Measurements from ENCODE around the gene PALLD. TPM values are rescaled to one million over a fixed set of nuclear protein-coding genes. Genes with fewer than 3 reads are reported as not detected.

The PALLD gene
- total RNA-seq, 1 donor from 2014 or later = 93.5 TPM

- no peak for DNase-seq (ENCODE audit: extremely low spot score, unreplicated experiment)
- H3K4me1 Mint-ChIP-seq (ENCODE audit: unreplicated experiment) = peaks cover 35% of the 10 kb centered on the region
- H3K27me3 Mint-ChIP-seq = no peaks in the 10 kb centered on the region
- H3K9me3 Mint-ChIP-seq = no peaks in the 10 kb centered on the region
- peaks cover 58% of the 10 kb centered on the region for H3K36me3 Mint-ChIP-seq
- no peak overlapping the region for H3K4me3 Mint-ChIP-seq
- H3K27ac Mint-ChIP-seq = no peak overlapping the region
- TF ChIP-seq CTCF (conservative IDR thresholded peaks at IDR 0.05) = no peak
Observed at GRCh38 chr4:168884251-168885124, 387.6 kb downstream of the PALLD start.

DNA sequence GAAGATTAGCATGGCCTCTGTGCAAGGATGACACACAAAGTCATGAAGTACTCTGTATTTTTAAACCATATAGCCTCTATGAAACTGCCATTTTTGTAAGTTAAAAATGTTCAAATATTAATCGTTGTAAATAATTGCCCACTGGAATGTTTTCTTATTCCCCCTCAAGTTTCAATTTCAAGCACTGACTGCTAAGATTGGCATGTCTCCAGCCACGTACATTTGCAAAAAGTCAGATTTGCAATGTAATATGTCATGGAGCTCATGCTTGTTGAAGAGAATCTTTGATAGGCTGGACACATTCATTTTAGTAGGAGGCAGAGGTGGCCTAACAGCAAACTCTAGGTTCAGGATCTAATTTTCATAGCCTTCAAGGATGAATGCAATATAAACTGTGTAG, 388.5 kb downstream of the PALLD start:
- no peak for TF ChIP-seq CTCF (conservative IDR thresholded peaks at IDR 0.05)
- DNase-seq (ENCODE audit: extremely low spot score, unreplicated experiment) = no peak
- H3K4me3 Mint-ChIP-seq = no peak overlapping the region
- no peaks in the 10 kb centered on the region for H3K9me3 Mint-ChIP-seq
- peaks cover 63% of the 10 kb centered on the region for H3K36me3 Mint-ChIP-seq
- H3K27ac Mint-ChIP-seq = no peak overlapping the region
- no peaks in the 10 kb centered on the region for H3K27me3 Mint-ChIP-seq
- H3K4me1 Mint-ChIP-seq (ENCODE audit: unreplicated experiment) = peaks cover 28% of the 10 kb centered on the region

DNA sequence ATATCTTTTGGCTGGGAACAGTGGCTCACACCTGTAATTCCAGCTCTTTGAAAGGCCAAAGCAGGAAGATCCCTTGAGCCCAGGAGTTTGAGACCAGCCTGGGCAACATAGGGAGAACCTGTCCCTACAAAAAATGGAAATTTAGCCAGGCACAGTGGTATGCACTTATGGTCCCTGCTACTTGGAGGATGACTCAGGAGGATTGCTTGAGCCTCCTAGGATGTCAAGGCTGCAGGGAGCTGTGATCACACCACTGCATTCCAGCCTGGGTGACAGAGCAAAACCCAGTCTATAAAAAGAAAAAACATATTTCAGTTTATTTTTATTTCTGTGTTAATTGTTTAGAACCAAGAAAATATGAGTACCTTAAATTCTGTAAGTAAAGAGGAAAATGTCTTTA, 389.5 kb downstream of the PALLD start:
- TF ChIP-seq CTCF (conservative IDR thresholded peaks at IDR 0.05) = no peak
- peaks cover 22% of the 10 kb centered on the region for H3K4me1 Mint-ChIP-seq (ENCODE audit: unreplicated experiment)
- peaks cover 64% of the 10 kb centered on the region for H3K36me3 Mint-ChIP-seq
- no peak for DNase-seq (ENCODE audit: extremely low spot score, unreplicated experiment)
- no peaks in the 10 kb centered on the region for H3K9me3 Mint-ChIP-seq
- H3K27ac Mint-ChIP-seq = no peak overlapping the region
- no peak overlapping the region for H3K4me3 Mint-ChIP-seq
- no peaks in the 10 kb centered on the region for H3K27me3 Mint-ChIP-seq

DNA sequence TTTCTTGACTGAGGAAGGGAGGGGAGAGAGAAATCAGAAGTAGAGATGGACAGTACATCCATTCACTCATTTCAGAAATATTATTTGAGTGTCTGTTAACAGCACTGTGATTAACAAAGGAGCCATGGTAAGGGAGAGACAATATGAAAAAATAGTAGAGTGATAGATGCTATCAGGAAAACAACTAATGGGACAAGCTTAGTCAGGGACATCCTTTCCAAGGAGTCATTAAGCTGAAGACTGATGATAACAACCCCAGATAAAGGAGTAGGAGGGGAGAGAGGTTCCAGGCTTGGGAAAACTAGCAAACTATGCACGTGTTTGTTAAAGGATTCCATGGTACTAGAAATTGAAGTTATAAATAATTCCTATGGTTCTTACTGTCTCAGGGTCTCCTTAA, 391.0 kb downstream of the PALLD start:
- H3K36me3 Mint-ChIP-seq = peaks cover 56% of the 10 kb centered on the region
- H3K4me3 Mint-ChIP-seq = no peak overlapping the region
- no peaks in the 10 kb centered on the region for H3K27me3 Mint-ChIP-seq
- no peaks in the 10 kb centered on the region for H3K9me3 Mint-ChIP-seq
- H3K27ac Mint-ChIP-seq = no peak overlapping the region
- peaks cover 15% of the 10 kb centered on the region for H3K4me1 Mint-ChIP-seq (ENCODE audit: unreplicated experiment)
- TF ChIP-seq CTCF (conservative IDR thresholded peaks at IDR 0.05) = no peak
- DNase-seq (ENCODE audit: extremely low spot score, unreplicated experiment) = no peak

GRCh38 chr4:168888715-168889215, 391.9 kb downstream of the PALLD start:
- Mint-ChIP-seq H3K27me3 (no peaks in the 10 kb centered on the region), H3K36me3 (peaks cover 58% of the 10 kb centered on the region), H3K4me3 (no peak overlapping the region), H3K27ac (no peak overlapping the region), H3K4me1 (ENCODE audit: unreplicated experiment) (peaks cover 15% of the 10 kb centered on the region), H3K9me3 (no peaks in the 10 kb centered on the region)
- no peak for DNase-seq (ENCODE audit: extremely low spot score, unreplicated experiment)
- no peak for TF ChIP-seq CTCF (conservative IDR thresholded peaks at IDR 0.05)

All from type B pancreatic cell (in vitro differentiated cells).